ENCODE measurements around the gene LAYN. TPM values are rescaled to one million over a fixed set of nuclear protein-coding genes. Genes with fewer than 3 reads are reported as not detected.

Gene LAYN
- polyA plus RNA-seq, 1 of the 3 experiments (the other 2 are of a cell fraction) = 366 TPM

DNA sequence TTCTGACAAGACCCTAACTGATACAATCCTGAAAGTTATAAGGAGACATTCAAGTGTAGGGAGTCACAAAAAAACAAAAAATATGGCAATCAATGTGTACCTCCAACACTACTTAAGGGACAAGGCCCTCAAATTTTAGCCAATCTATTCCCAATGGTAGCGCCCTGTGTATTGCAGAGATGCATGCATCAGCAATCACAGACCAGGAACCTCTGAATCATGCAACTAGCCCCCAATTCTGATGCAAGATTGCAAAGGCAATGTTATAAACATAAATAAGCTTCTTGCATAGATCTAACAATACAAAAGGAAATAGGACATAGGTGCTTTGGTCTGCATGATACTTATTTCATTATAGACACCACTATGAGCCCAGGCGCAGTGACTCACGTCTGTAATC, 32.1 kb downstream of the LAYN start:
- H2AFZ ChIP-seq (ENCODE audit: low read depth) = peak overlapping the region; percentile 54; the same call in 1 of the 2 replicates
- no peaks in the 10 kb centered on the region for H3K27me3 ChIP-seq (ENCODE audit: insufficient read depth)
- no peak for DNase-seq
- TF ChIP-seq, protein P1, sequence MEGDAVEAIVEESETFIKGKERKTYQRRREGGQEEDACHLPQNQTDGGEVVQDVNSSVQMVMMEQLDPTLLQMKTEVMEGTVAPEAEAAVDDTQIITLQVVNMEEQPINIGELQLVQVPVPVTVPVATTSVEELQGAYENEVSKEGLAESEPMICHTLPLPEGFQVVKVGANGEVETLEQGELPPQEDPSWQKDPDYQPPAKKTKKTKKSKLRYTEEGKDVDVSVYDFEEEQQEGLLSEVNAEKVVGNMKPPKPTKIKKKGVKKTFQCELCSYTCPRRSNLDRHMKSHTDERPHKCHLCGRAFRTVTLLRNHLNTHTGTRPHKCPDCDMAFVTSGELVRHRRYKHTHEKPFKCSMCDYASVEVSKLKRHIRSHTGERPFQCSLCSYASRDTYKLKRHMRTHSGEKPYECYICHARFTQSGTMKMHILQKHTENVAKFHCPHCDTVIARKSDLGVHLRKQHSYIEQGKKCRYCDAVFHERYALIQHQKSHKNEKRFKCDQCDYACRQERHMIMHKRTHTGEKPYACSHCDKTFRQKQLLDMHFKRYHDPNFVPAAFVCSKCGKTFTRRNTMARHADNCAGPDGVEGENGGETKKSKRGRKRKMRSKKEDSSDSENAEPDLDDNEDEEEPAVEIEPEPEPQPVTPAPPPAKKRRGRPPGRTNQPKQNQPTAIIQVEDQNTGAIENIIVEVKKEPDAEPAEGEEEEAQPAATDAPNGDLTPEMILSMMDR (IDR thresholded peaks at IDR 0.05) = no peak
- TF ChIP-seq SIN3A (IDR thresholded peaks at IDR 0.05; ENCODE audit: borderline replicate concordance, low read depth, low read length) = no peak
- TF ChIP-seq FOXM1 (IDR thresholded peaks at IDR 0.05; ENCODE audit: low read depth) = no peak
- no peak for TF ChIP-seq SMC3 (IDR thresholded peaks at IDR 0.05; ENCODE audit: low read depth, low read length)
- TF ChIP-seq FOXJ3 (CRISPR knock-in tag; IDR thresholded peaks at IDR 0.05) = no peak
- TF ChIP-seq, protein P2, sequence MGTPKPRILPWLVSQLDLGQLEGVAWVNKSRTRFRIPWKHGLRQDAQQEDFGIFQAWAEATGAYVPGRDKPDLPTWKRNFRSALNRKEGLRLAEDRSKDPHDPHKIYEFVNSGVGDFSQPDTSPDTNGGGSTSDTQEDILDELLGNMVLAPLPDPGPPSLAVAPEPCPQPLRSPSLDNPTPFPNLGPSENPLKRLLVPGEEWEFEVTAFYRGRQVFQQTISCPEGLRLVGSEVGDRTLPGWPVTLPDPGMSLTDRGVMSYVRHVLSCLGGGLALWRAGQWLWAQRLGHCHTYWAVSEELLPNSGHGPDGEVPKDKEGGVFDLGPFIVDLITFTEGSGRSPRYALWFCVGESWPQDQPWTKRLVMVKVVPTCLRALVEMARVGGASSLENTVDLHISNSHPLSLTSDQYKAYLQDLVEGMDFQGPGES (IDR thresholded peaks at IDR 0.05; ENCODE audit: low read depth, low read length) = no peak
- TF ChIP-seq RAD21 (IDR thresholded peaks at IDR 0.05; ENCODE audit: low read length) = no peak
- 95% methylated on average over 3 of the region's 3 CpGs for WGBS (ENCODE audit: low lambda C conversion rate)
- no peaks in the 10 kb centered on the region for H3K9me2 ChIP-seq
- no peaks in the 10 kb centered on the region for H3K36me3 ChIP-seq (replicated peaks in 1 of 2; ENCODE audit: control insufficient read depth in 1 of 2, insufficient read depth in 2 of 2, low read length in 1 of 2)
- no peak overlapping the region for H3K9ac ChIP-seq
- CTCF ChIA-PET = interaction anchor here (0.6 to 3.0 kb wide), 5 partner anchors 10 to 32 kb away, joined by 3 to 12 read pairs (median 3); no protein-coding TSS in a partner anchor
- H3K9me3 ChIP-seq = no peaks in the 10 kb centered on the region
- no peak overlapping the region for H3K4me3 ChIP-seq (ENCODE audit: low read depth in 2 of 2, low read length in 1 of 2)
- H3F3A ChIP-seq (replicated peaks; ENCODE audit: insufficient read depth) = peaks cover 3% of the 10 kb centered on the region
- no peak overlapping the region for H3K27ac ChIP-seq (ENCODE audit: low read depth in 2 of 2, low read length in 1 of 2)
- H3K4me1 ChIP-seq (ENCODE audit: control insufficient read depth in 1 of 2, insufficient read depth in 2 of 2, low read depth in 1 of 2, low read length in 1 of 2) = peaks cover 3 to 19% of the 10 kb centered on the region in 2 experiments; a peak in 3 of 4 replicates
- H3K79me2 ChIP-seq (ENCODE audit: insufficient read depth) = no peaks in the 10 kb centered on the region
- POLR2A ChIA-PET = no interaction called here
- no peaks in the 10 kb centered on the region for H4K20me1 ChIP-seq (ENCODE audit: insufficient read depth)
- H3K4me2 ChIP-seq = no peak overlapping the region

DNA sequence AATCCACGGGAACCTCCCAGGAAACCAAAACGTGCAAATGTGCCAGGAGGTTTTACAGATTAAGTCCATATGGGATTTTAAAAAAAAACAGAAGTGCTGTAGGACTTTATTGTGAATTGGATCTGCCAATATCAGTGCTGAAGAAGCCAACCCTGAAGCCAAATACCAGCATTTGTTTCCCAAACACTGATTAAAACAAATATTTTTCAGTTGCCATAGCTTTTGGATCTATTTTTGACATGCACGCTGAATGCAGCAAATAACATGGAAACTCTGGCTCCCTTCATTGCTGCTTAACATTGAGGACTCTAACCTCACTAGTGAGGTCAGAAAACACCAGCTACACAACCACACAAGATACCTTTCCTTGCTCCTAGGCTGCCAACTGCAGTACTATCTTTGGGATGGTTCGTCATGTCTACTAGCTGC, 33.3 kb downstream of the LAYN start:
- ChIA-PET CTCF (interaction anchor here (0.8 to 3.0 kb wide), 4 partner anchors 12 to 204 kb away, joined by 3 to 12 read pairs (median 3); no protein-coding TSS in a partner anchor), POLR2A (no interaction called here)
- no peak overlapping the region for H3K27ac ChIP-seq (ENCODE audit: low read depth in 2 of 2, low read length in 1 of 2)
- no peak overlapping the region for H3K9ac ChIP-seq
- H3K4me2 ChIP-seq = no peak overlapping the region
- DNase-seq = no peak
- WGBS (ENCODE audit: low lambda C conversion rate) = 61% methylated on average over 4 of the region's 4 CpGs
- H3K4me3 ChIP-seq (ENCODE audit: low read depth in 2 of 2, low read length in 1 of 2) = no peak overlapping the region
- H3K9me2 ChIP-seq = no peaks in the 10 kb centered on the region
- no peaks in the 10 kb centered on the region for H3K36me3 ChIP-seq (replicated peaks in 1 of 2; ENCODE audit: control insufficient read depth in 1 of 2, insufficient read depth in 2 of 2, low read length in 1 of 2)
- peaks cover 3 to 19% of the 10 kb centered on the region in 2 experiments; a peak in 3 of 4 replicates for H3K4me1 ChIP-seq (ENCODE audit: control insufficient read depth in 1 of 2, insufficient read depth in 2 of 2, low read depth in 1 of 2, low read length in 1 of 2)
- no peaks in the 10 kb centered on the region for H3K27me3 ChIP-seq (ENCODE audit: insufficient read depth)
- no peaks in the 10 kb centered on the region for H3K9me3 ChIP-seq
- peaks cover 3% of the 10 kb centered on the region for H3F3A ChIP-seq (replicated peaks; ENCODE audit: insufficient read depth)
- H2AFZ ChIP-seq (ENCODE audit: low read depth) = peak overlapping the region; percentile 53; the same call in 1 of the 2 replicates
- no peaks in the 10 kb centered on the region for H3K79me2 ChIP-seq (ENCODE audit: insufficient read depth)
- H4K20me1 ChIP-seq (ENCODE audit: insufficient read depth) = no peaks in the 10 kb centered on the region
- TF ChIP-seq EP300 (IDR thresholded peaks at IDR 0.05; ENCODE audit: borderline replicate concordance in 1 of 2, low read depth in 1 of 2, low read length in 1 of 2) (no peak), MEF2A (IDR thresholded peaks at IDR 0.05; ENCODE audit: borderline replicate concordance, low read depth) (no peak), RCOR1 (IDR thresholded peaks at IDR 0.05; ENCODE audit: low read length) (no peak), TEAD4 (IDR thresholded peaks at IDR 0.05; ENCODE audit: borderline replicate concordance, insufficient read depth) (no peak), FOXJ3 (CRISPR knock-in tag; IDR thresholded peaks at IDR 0.05) (no peak), NFIC (IDR thresholded peaks at IDR 0.05; ENCODE audit: borderline replicate concordance) (no peak), CHD2 (IDR thresholded peaks at IDR 0.05; ENCODE audit: low read length, partially characterized antibody) (no peak), FOXM1 (IDR thresholded peaks at IDR 0.05; ENCODE audit: low read depth) (no peak), EZH2phosphoT487 (IDR thresholded peaks at IDR 0.05; ENCODE audit: borderline replicate concordance, low read depth) (no peak), SIN3A (IDR thresholded peaks at IDR 0.05; ENCODE audit: borderline replicate concordance, low read depth, low read length) (no peak), RXRA (IDR thresholded peaks at IDR 0.05; ENCODE audit: borderline replicate concordance, low read depth) (no peak)
- TF ChIP-seq, protein P3, sequence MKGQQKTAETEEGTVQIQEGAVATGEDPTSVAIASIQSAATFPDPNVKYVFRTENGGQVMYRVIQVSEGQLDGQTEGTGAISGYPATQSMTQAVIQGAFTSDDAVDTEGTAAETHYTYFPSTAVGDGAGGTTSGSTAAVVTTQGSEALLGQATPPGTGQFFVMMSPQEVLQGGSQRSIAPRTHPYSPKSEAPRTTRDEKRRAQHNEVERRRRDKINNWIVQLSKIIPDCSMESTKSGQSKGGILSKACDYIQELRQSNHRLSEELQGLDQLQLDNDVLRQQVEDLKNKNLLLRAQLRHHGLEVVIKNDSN (IDR thresholded peaks at IDR 0.05; ENCODE audit: borderline replicate concordance, low read depth) = no peak
- TF ChIP-seq, protein P4, sequence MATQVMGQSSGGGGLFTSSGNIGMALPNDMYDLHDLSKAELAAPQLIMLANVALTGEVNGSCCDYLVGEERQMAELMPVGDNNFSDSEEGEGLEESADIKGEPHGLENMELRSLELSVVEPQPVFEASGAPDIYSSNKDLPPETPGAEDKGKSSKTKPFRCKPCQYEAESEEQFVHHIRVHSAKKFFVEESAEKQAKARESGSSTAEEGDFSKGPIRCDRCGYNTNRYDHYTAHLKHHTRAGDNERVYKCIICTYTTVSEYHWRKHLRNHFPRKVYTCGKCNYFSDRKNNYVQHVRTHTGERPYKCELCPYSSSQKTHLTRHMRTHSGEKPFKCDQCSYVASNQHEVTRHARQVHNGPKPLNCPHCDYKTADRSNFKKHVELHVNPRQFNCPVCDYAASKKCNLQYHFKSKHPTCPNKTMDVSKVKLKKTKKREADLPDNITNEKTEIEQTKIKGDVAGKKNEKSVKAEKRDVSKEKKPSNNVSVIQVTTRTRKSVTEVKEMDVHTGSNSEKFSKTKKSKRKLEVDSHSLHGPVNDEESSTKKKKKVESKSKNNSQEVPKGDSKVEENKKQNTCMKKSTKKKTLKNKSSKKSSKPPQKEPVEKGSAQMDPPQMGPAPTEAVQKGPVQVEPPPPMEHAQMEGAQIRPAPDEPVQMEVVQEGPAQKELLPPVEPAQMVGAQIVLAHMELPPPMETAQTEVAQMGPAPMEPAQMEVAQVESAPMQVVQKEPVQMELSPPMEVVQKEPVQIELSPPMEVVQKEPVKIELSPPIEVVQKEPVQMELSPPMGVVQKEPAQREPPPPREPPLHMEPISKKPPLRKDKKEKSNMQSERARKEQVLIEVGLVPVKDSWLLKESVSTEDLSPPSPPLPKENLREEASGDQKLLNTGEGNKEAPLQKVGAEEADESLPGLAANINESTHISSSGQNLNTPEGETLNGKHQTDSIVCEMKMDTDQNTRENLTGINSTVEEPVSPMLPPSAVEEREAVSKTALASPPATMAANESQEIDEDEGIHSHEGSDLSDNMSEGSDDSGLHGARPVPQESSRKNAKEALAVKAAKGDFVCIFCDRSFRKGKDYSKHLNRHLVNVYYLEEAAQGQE (IDR thresholded peaks at IDR 0.05; ENCODE audit: low read depth, low read length) = no peak
- TF ChIP-seq, protein P5, sequence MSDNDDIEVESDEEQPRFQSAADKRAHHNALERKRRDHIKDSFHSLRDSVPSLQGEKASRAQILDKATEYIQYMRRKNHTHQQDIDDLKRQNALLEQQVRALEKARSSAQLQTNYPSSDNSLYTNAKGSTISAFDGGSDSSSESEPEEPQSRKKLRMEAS (IDR thresholded peaks at IDR 0.05; ENCODE audit: low read depth) = no peak
